GM10248 (cell line): ENCODE results near the gene ADH5.

ENCODE experiments used
- CTCF ChIA-PET: fragments of 300-600 bp; sonication (Branson Sonifier 250); formaldehyde crosslinking; extraction: SDS; loops from one replicate; lab custom pipeline; 2021; ENCODE audit warnings: antibody characterized with exemption; lab: Yijun Ruan, JAX
- POLR2A ChIA-PET: fragments of 350-650 bp; sonication (Branson Sonifier 250); formaldehyde crosslinking; extraction: SDS; loops from one replicate; lab custom pipeline; 2020; ENCODE audit warnings: antibody characterized with exemption; lab: Yijun Ruan, JAX
- DNase-seq: peaks from one replicate; pipeline ENCODE4 v3.0.0; 2012; ENCODE audit errors: extremely low spot score
- CTCF ChIP-seq: IDR thresholded peaks from 2 replicates; pipeline ENCODE4 v1.5.1; 2012; ENCODE audit warnings: mild to moderate bottlenecking, low read depth; ENCODE audit errors: extremely low read depth, missing control alignments, control extremely low read depth

Gene ADH5

GRCh38 chr4:99088481-99089365 is at the start of gene ADH5:
ADH5 (minus strand) TSS chr4:99088788; CDS start chr4:99088700, 88 bp downstream.
- DNase-seq: peak; percentile 95
- POLR2A ChIA-PET: interaction anchor here (0.6 kb wide), 1 partner anchor 45 kb away, joined by 6 read pairs; no protein-coding TSS in a partner anchor
- CTCF ChIA-PET: interaction anchor here (1.1 to 2.5 kb wide), 5 partner anchors 11 to 95 kb away, joined by 3 to 11 read pairs (median 3); partner anchors contain the start of gene METAP1
- TF ChIP-seq CTCF: no peak

GRCh38 chr4:99136329-99136728 is 47.7 kb upstream of the ADH5 start:
- DNase-seq: no peak
- ChIA-PET CTCF (no interaction called here), POLR2A (no interaction called here)
- TF ChIP-seq CTCF: no peak

GRCh38 chr4:99135541-99136162 is 47.1 kb upstream of the ADH5 start:
- no peak for DNase-seq
- POLR2A ChIA-PET: no interaction called here
- CTCF ChIA-PET: no interaction called here
- no peak for TF ChIP-seq CTCF

- CTCF ChIA-PET: interaction anchor here (1.7 kb wide), 1 partner anchor 13 kb away, joined by 5 read pairs; no protein-coding TSS in a partner anchor
- POLR2A ChIA-PET: no interaction called here
- no peak for DNase-seq
- TF ChIP-seq CTCF: no peak
Observed at GRCh38 chr4:99134586-99134985, 46.0 kb upstream of the ADH5 start.

GRCh38 chr4:99131378-99131777 is 42.8 kb upstream of the ADH5 start:
- POLR2A ChIA-PET: no interaction called here
- no peak for TF ChIP-seq CTCF
- no peak for DNase-seq
- CTCF ChIA-PET: interaction anchor here (1.7 kb wide), 1 partner anchor 332 kb away, joined by 6 read pairs; no protein-coding TSS in a partner anchor

- ChIA-PET POLR2A (no interaction called here), CTCF (interaction anchor here (1.3 kb wide), 1 partner anchor 279 kb away, joined by 4 read pairs; no protein-coding TSS in a partner anchor)
- no peak for DNase-seq
- no peak for TF ChIP-seq CTCF
Observed at GRCh38 chr4:99126376-99126775, 37.8 kb upstream of the ADH5 start.
